ENCODE results near the gene SLC43A2. TPM values are rescaled to one million over a fixed set of nuclear protein-coding genes. Genes with fewer than 3 reads are reported as not detected.
A peak's percentile ranks its signal among the peaks of the same experiment; 100 is the strongest.

SLC43A2 gene
- total and polyA plus RNA-seq, 4 donors = 0.63 to 7.9 (median 4.7) TPM

DNA sequence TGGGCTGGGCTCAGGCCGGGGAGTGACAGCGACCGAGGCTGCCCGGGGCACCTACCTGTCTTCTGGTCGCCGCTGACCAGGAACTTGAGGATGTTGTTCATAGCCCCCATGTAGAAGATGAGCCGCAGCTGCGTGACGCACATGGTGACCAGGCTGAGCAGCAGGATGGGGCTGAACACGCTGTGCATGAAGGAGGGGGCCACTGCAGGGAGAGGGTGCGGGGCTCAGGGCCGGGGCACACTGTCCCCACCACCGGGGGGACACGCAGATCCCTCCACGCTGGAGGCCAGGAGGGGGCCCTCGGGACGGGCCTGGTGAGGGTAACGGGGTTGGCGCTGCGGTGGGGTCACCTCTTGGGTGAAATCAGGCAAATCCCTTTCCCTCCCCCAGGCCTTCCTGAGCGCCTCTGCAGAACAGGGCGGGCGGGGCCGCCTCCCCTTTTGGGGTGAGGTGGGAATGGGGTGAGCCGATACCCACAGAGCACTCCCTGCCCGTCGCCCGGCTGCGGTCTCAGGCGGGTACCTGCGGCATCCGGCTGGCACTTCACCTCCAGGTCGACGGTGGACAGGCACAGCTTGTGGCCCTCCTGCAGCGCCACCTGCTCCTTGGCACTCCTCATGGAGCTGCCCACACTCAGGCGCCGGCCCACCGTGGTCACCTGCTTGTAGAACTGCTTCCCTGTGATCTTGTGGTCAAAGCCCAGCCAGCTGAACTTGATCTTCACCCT is 37.7 kb downstream of the SLC43A2 start:
- H3K9ac ChIP-seq (ENCODE audit: low read depth in 1 of 2, low read length in 2 of 2) = no peak overlapping the region
- no peaks in the 10 kb centered on the region for H3K27me3 ChIP-seq (ENCODE audit: control insufficient read depth in 4 of 4, insufficient read depth in 4 of 4, low read length in 3 of 4)
- H3K4me1 ChIP-seq (ENCODE audit: control insufficient read depth in 4 of 4, insufficient read depth in 4 of 4, low read length in 3 of 4) = peaks cover 0 to 4% (median 0%) of the 10 kb centered on the region in 4 donors
- H3K9me3 ChIP-seq (ENCODE audit: control insufficient read depth in 4 of 4, low read length in 3 of 4) = no peaks in the 10 kb centered on the region
- H3K36me3 ChIP-seq (ENCODE audit: control insufficient read depth in 4 of 4, insufficient read depth in 3 of 4, low read depth in 1 of 4, low read length in 3 of 4) = no peaks in the 10 kb centered on the region
- peak overlapping the region in 1 of 2 donors; percentile 48 for H3K27ac ChIP-seq (ENCODE audit: low read depth in 1 of 2, low read length in 2 of 2)
- TF ChIP-seq SP1 (IDR thresholded peaks at IDR 0.05) (no peak), EGR1 (IDR thresholded peaks at IDR 0.05; ENCODE audit: low read depth in 2 of 2) (no peak), HNF4G (IDR thresholded peaks at IDR 0.05) (no peak), RXRA (IDR thresholded peaks at IDR 0.05) (no peak), FOXA2 (IDR thresholded peaks at IDR 0.05) (no peak), NR2F2 (IDR thresholded peaks at IDR 0.05) (no peak), TAF1 (conservative IDR thresholded peaks at IDR 0.05) (no peak), JUND (IDR thresholded peaks at IDR 0.05) (no peak), HNF4A (conservative IDR thresholded peaks at IDR 0.05) (no peak), FOXA1 (IDR thresholded peaks at IDR 0.05) (no peak), REST (IDR thresholded peaks at IDR 0.05) (no peak), YY1 (IDR thresholded peaks at IDR 0.05) (no peak)
- no peak overlapping the region for H3K4me3 ChIP-seq (ENCODE audit: low read depth in 1 of 3, low read length in 3 of 3)
- no peak for DNase-seq (ENCODE audit: low spot score)
- 87% methylated on average over 38 of the region's 38 CpGs for whole genome bisulfite sequencing

DNA sequence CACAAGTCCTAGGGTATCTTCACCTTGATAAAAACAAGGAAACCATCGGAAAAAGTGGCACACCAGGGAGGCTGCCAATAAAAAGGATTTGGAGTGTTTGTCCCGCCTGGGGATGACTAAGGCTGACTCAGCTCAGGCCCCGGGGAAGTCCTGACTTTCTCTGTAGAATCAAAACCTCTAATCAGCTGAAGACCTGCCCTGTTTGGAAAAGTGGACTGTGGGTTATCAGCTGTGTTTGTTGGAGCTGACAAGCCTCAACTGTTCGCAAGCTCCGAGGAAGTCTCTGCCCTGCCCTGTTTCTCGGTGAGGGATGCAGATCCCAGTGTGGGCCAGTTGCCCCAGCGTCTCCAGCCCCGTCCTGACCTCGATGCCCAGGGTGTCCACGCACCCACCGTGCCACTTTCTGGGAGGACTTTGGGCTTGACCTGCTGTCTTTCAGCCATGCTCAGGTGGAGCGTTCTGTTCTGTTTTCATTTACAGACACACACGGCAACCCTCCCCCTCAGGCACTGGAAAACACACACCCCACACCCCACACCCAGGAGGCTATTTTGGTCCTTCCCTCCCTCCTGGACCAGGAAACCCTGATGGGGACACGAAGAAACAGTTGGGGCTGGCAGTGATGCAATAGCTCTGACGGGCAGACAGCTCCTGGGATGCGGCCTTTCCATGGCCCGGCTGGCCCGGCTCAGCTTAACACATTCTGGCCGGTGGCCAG is 38.4 kb downstream of the SLC43A2 start:
- Histone ChIP-seq H3K9me3 (ENCODE audit: control insufficient read depth in 4 of 4, low read length in 3 of 4) (no peaks in the 10 kb centered on the region), H3K9ac (ENCODE audit: low read depth in 1 of 2, low read length in 2 of 2) (no peak overlapping the region), H3K4me1 (ENCODE audit: control insufficient read depth in 4 of 4, insufficient read depth in 4 of 4, low read length in 3 of 4) (peaks cover 0 to 4% (median 0%) of the 10 kb centered on the region in 4 donors), H3K4me3 (ENCODE audit: low read depth in 1 of 3, low read length in 3 of 3) (no peak overlapping the region), H3K27ac (ENCODE audit: low read depth in 1 of 2, low read length in 2 of 2) (peak overlapping the region; percentile 29 to 48), H3K36me3 (ENCODE audit: control insufficient read depth in 4 of 4, insufficient read depth in 3 of 4, low read depth in 1 of 4, low read length in 3 of 4) (no peaks in the 10 kb centered on the region), H3K27me3 (ENCODE audit: control insufficient read depth in 4 of 4, insufficient read depth in 4 of 4, low read length in 3 of 4) (no peaks in the 10 kb centered on the region)
- TF ChIP-seq RXRA (IDR thresholded peaks at IDR 0.05) = no peak
- TF ChIP-seq REST (IDR thresholded peaks at IDR 0.05) = no peak
- TF ChIP-seq JUND (IDR thresholded peaks at IDR 0.05) = peak in 1 of 2 donors; percentile 40
- WGBS = 54% methylated on average over 19 of the region's 19 CpGs
- no peak for DNase-seq (ENCODE audit: low spot score)

All from liver (tissue), 9 donors.